Adrenal gland (tissue), 5 donors: ENCODE measurements around the gene CBL.

Experiments
- POLR2A ChIP-seq, 2 donors: fragments of 450-650 bp; IDR thresholded peaks; one replicate each; pipeline ENCODE4 v1.6.1; 2017; ENCODE audit warnings: antibody characterized with exemption in 2 of 2, mild to moderate bottlenecking in 2 of 2, moderate library complexity in 1 of 2
- TF ChIP-seq, protein P1 (sequence below), 6 experiments: fragments of 450-650 bp in 4 of 6; fragments of 200-600 bp in 2 of 6; sonication (generic) in 1 of 6; IDR thresholded peaks; 1 replicate in 5 of 6; 2 replicates in 1 of 6; pipeline versions ENCODE4 v1.5.1 to v1.8.0; 2016 to 2021; ENCODE audit warnings: antibody characterized with exemption in 6 of 6, mild to moderate bottlenecking in 2 of 6, moderate library complexity in 1 of 6
- donor health status: DM: no; HTN: no; CAD: no.

DNA sequence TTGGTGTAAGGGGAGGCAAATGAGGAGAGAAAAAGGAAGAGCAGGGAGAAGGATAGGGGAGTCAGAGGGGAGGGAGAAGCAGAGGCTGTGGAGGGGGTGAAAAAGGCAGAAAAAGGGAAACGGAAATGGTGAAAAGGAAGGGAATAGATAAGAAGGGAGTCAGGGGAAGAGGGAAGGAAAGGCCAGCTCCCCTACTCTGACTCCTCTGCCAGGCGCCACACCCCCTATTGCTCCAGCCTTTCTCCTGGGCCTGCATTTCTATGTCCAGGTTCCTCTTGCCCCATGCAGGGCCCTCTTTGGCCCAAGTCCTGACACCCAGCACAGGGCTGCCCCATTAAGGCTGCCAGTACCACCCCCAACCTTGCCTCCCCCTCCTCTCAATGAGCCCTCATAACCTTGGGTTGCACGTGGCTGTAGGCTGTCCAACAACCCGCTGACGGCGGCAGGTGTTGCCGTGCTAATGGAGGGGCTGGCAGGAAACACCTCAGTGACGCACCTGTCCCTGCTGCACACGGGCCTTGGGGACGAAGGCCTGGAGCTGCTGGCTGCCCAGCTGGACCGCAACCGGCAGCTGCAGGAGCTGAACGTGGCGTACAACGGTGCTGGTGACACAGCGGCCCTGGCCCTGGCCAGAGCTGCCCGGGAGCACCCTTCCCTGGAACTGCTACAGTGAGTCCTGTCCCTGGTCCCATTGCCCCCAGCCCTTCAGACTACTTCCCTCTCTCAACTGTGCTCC lies 24.3 kb upstream of the CBL start:
- TF ChIP-seq, protein P1, sequence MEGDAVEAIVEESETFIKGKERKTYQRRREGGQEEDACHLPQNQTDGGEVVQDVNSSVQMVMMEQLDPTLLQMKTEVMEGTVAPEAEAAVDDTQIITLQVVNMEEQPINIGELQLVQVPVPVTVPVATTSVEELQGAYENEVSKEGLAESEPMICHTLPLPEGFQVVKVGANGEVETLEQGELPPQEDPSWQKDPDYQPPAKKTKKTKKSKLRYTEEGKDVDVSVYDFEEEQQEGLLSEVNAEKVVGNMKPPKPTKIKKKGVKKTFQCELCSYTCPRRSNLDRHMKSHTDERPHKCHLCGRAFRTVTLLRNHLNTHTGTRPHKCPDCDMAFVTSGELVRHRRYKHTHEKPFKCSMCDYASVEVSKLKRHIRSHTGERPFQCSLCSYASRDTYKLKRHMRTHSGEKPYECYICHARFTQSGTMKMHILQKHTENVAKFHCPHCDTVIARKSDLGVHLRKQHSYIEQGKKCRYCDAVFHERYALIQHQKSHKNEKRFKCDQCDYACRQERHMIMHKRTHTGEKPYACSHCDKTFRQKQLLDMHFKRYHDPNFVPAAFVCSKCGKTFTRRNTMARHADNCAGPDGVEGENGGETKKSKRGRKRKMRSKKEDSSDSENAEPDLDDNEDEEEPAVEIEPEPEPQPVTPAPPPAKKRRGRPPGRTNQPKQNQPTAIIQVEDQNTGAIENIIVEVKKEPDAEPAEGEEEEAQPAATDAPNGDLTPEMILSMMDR (IDR thresholded peaks at IDR 0.05): no peak
- no peak for TF ChIP-seq POLR2A (IDR thresholded peaks at IDR 0.05)
